Measurements from ENCODE around the gene ANKRD10.

Gene ANKRD10

GRCh38 chr13:110887597-110888333, 27.1 kb downstream of the ANKRD10 start:
- in situ Hi-C loops (cut with HindIII; ENCODE audit: low sequenced_read_pairs) = no loop called here

- in situ Hi-C loops (cut with HindIII; ENCODE audit: low sequenced_read_pairs) = no loop called here
These were observed 27.8 kb downstream of the ANKRD10 start for GRCh38 chr13:110886870-110887596.

GRCh38 chr13:110885966-110886869, 28.7 kb downstream of the ANKRD10 start:
- in situ Hi-C loops (cut with HindIII; ENCODE audit: low sequenced_read_pairs) = no loop called here

- in situ Hi-C loops (cut with HindIII; ENCODE audit: low sequenced_read_pairs) = no loop called here
These were observed 29.4 kb downstream of the ANKRD10 start for GRCh38 chr13:110885516-110885915.

- in situ Hi-C loops (cut with HindIII; ENCODE audit: low sequenced_read_pairs) = no loop called here
These were observed 30.4 kb downstream of the ANKRD10 start for GRCh38 chr13:110884517-110884916.

GRCh38 chr13:110883542-110883941, 31.3 kb downstream of the ANKRD10 start:
- in situ Hi-C loops (cut with HindIII; ENCODE audit: low sequenced_read_pairs) = no loop called here

- in situ Hi-C loops (cut with HindIII; ENCODE audit: low sequenced_read_pairs) = no loop called here
These were observed 31.9 kb downstream of the ANKRD10 start for GRCh38 chr13:110882972-110883371.

GRCh38 chr13:110881839-110882627, 32.8 kb downstream of the ANKRD10 start:
- in situ Hi-C loops (cut with HindIII; ENCODE audit: low sequenced_read_pairs) = no loop called here

- in situ Hi-C loops (cut with HindIII; ENCODE audit: low sequenced_read_pairs) = no loop called here
These were observed 34.2 kb downstream of the ANKRD10 start for GRCh38 chr13:110880627-110881026.

GRCh38 chr13:110879482-110879881, 35.4 kb downstream of the ANKRD10 start:
- in situ Hi-C loops (cut with HindIII; ENCODE audit: low sequenced_read_pairs) = no loop called here

GRCh38 chr13:110877737-110878258, 37.1 kb downstream of the ANKRD10 start:
- in situ Hi-C loops (cut with HindIII; ENCODE audit: low sequenced_read_pairs) = no loop called here

GRCh38 chr13:110876609-110877008, 38.3 kb downstream of the ANKRD10 start:
- in situ Hi-C loops (cut with HindIII; ENCODE audit: low sequenced_read_pairs) = no loop called here

GRCh38 chr13:110875241-110875640, 39.6 kb downstream of the ANKRD10 start:
- in situ Hi-C loops (cut with HindIII; ENCODE audit: low sequenced_read_pairs) = no loop called here

- in situ Hi-C loops (cut with HindIII; ENCODE audit: low sequenced_read_pairs) = no loop called here
These were observed 40.3 kb downstream of the ANKRD10 start for GRCh38 chr13:110874508-110874960.

- in situ Hi-C loops (cut with HindIII; ENCODE audit: low sequenced_read_pairs) = no loop called here
These were observed 41.0 kb downstream of the ANKRD10 start for GRCh38 chr13:110873639-110874507.

- in situ Hi-C loops (cut with HindIII; ENCODE audit: low sequenced_read_pairs) = no loop called here
These were observed 41.9 kb downstream of the ANKRD10 start for GRCh38 chr13:110872768-110873638.

GRCh38 chr13:110872034-110872767, 42.7 kb downstream of the ANKRD10 start:
- in situ Hi-C loops (cut with HindIII; ENCODE audit: low sequenced_read_pairs) = no loop called here
